Naive thymus-derived CD4-positive, alpha-beta T cell (primary cell): ENCODE measurements around the gene PALLD. TPM values are rescaled to one million over a fixed set of nuclear protein-coding genes. Genes with fewer than 3 reads are reported as not detected.

ENCODE experiments used
- ATAC-seq: fragments of 150-1000 bp; cut with Tn5 transposase; 2 replicates; pipeline ENCODE4 v1.10.0; 2021; ENCODE audit warnings: mild to moderate bottlenecking, moderate library complexity
- CTCF ChIA-PET: fragments of 350-600 bp; sonication (Branson Sonifier 250); formaldehyde crosslinking; loops from one replicate; lab custom pipeline; 2021; ENCODE audit warnings: antibody characterized with exemption; lab: Charles Lee
- POLR2A ChIA-PET: fragments of 350-600 bp; sonication (Branson Sonifier 250); formaldehyde crosslinking; loops from one replicate; lab custom pipeline; 2021; ENCODE audit warnings: antibody characterized with exemption, inconsistent platforms; lab: Charles Lee
- DNase-seq, 9 donors: peaks; one replicate each; pipeline versions ENCODE4 v3.0.0 to v3.0.0-alpha.2; 2020 to 2022; ENCODE audit warnings: mixed read lengths in 1 of 9
- H3K27ac ChIP-seq: one replicate; pipeline ENCODE4 v1.7.0; 2013; ENCODE audit warnings: mild to moderate bottlenecking, low read depth, low read length, moderate library complexity
- H3K27me3 ChIP-seq, 2 donors: one replicate each; pipeline ENCODE4 v1.7.0; 2013; ENCODE audit warnings: low read length in 2 of 2, mild to moderate bottlenecking in 2 of 2, moderate library complexity in 2 of 2; ENCODE audit not compliant: control insufficient read depth in 2 of 2, insufficient read depth in 2 of 2
- H3K36me3 ChIP-seq, 3 experiments: 1 replicate in 2 of 3; 2 replicates in 1 of 3; pipeline ENCODE4 v1.7.0; 2013; ENCODE audit warnings: low read length in 3 of 3, mild to moderate bottlenecking in 3 of 3, moderate library complexity in 1 of 3; ENCODE audit not compliant: insufficient read depth in 3 of 3, control insufficient read depth in 2 of 3
- H3K4me1 ChIP-seq, 2 donors: one replicate each; pipeline ENCODE4 v1.7.0; 2013; ENCODE audit warnings: low read length in 2 of 2, mild to moderate bottlenecking in 2 of 2, moderate library complexity in 1 of 2; ENCODE audit not compliant: control insufficient read depth in 2 of 2, insufficient read depth in 2 of 2
- H3K4me3 ChIP-seq: 2 replicates; pipeline ENCODE4 v1.7.0; 2013; ENCODE audit warnings: mild to moderate bottlenecking, low read length
- H3K9me3 ChIP-seq, 3 experiments: 1 replicate in 2 of 3; 2 replicates in 1 of 3; pipeline ENCODE4 v1.7.0; 2013; ENCODE audit warnings: low read length in 3 of 3; ENCODE audit not compliant: control insufficient read depth in 2 of 3
- H3K27ac Mint-ChIP-seq, 9 donors: one replicate each; pipeline ENCODE4 v1.8.0; 2020 to 2022; ENCODE audit warnings: mixed read lengths in 9 of 9, mild to moderate bottlenecking in 8 of 9, moderate library complexity in 5 of 9, inconsistent platforms in 2 of 9
- H3K27me3 Mint-ChIP-seq, 5 donors: one replicate each; pipeline ENCODE4 v1.8.0; 2021 to 2022; ENCODE audit warnings: mixed read lengths in 5 of 5, mild to moderate bottlenecking in 1 of 5
- H3K36me3 Mint-ChIP-seq, 5 donors: one replicate each; pipeline ENCODE4 v1.8.0; 2020 to 2022; ENCODE audit warnings: mixed read lengths in 5 of 5, mild to moderate bottlenecking in 3 of 5, inconsistent platforms in 1 of 5
- H3K4me1 Mint-ChIP-seq, 7 donors: one replicate each; pipeline ENCODE4 v1.8.0; 2020 to 2022; ENCODE audit warnings: mixed read lengths in 7 of 7, mild to moderate bottlenecking in 3 of 7, inconsistent platforms in 1 of 7
- H3K4me3 Mint-ChIP-seq, 10 donors: one replicate each; pipeline ENCODE4 v1.8.0; 2020 to 2022; ENCODE audit warnings: mild to moderate bottlenecking in 10 of 10, mixed read lengths in 10 of 10, moderate library complexity in 6 of 10, inconsistent platforms in 2 of 10
- H3K9me3 Mint-ChIP-seq, 11 donors: one replicate each; pipeline ENCODE4 v1.8.0; 2020 to 2022; ENCODE audit warnings: mixed read lengths in 11 of 11, mild to moderate bottlenecking in 4 of 11, inconsistent platforms in 1 of 11, moderate library complexity in 1 of 11
- intact Hi-C, 2 donors: fragments of 100-400 bp; cut with micrococcal nuclease; formaldehyde crosslinking; loops; one replicate each; pipeline ENCODE4 v1.15.1; 2023
- polyA plus RNA-seq, 2 donors: library from polyadenylated mRNA; unstranded; fragments of 300-500 nt; fragmentation: Illumina TruSeq; gene quantifications; one replicate each; pipeline ENCODE4 v1.2.3, GENCODE V29; 2021
- total RNA-seq, 6 experiments: library from RNA in 5 of 6; stranded (reverse) in 5 of 6; gene quantifications; 1 replicate in 5 of 6; 2 replicates in 1 of 6; pipeline ENCODE4 v1.2.3 and lab custom pipeline; 2021 to 2026

PALLD gene
- total and polyA plus RNA-seq, 7 experiments from 2014 or later, result 0.51 to 11.9 (median 0.76) TPM

DNA sequence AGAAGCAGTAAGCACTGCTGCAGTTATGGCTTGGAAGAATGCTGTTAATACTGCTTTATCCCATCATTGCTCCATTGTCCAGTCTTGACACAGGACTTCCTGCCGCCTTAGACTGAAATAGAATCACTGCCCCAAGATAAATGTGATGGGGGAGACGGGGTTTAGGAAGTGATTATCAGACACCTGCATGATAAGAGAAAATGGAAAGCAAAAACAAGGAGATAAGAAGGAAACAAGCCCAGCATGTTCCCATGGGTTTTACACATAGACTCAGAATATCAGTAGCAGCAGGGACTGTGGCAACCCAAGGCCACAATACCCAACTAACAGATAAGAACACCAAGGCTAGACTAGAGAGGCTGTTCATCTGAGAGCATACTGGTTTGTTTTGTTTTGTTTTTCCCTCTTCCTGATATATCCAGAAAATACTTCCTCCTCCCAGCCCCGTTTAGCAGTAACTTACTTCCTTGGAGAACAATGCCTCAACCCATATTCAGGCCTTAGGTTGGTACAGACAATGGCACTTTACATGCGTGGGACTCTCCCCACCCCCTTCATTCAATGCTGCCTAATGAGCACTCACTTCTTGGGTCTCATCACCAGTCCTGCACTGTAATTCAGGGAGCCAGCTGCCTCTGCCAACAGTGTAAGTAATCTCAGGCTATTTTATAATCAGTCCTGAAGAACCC lies 280.6 kb downstream of the PALLD start:
- no peak overlapping the region for H3K27ac Mint-ChIP-seq
- no peaks in the 10 kb centered on the region for H3K27me3 ChIP-seq
- intact Hi-C loops, result no loop called here

DNA sequence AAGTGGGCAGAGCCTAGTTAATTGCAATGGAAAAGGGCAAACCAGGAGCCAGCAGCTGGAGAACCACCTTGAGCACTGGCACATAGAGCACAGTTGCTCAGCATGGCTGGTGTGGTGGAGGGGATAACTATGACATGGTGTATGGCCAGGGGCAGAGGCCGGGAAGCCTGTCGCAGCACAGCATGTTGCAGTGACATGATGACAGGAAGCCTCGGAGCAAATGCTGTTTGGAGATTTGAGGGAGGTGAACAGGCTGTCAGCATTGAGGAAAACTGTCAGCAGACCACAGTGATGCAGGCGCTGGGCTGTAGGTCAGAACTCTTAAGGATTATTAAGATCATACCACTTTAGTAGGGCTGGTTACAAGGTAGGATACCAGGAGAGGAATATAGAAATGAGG lies 284.5 kb downstream of the PALLD start:
- no peak for DNase-seq
- no peaks in the 10 kb centered on the region for H3K4me1 ChIP-seq
- Mint-ChIP-seq H3K9me3 (peaks cover 0 to 12% (median 3%) of the 10 kb centered on the region in 11 donors), H3K27me3 (peaks cover 14 to 29% (median 21%) of the 10 kb centered on the region in 5 donors), H3K4me1 (no peaks in the 10 kb centered on the region), H3K36me3 (no peaks in the 10 kb centered on the region), H3K4me3 (no peak overlapping the region), H3K27ac (no peak overlapping the region)
- H3K9me3 ChIP-seq, result no peaks in the 10 kb centered on the region
- no peak overlapping the region for H3K4me3 ChIP-seq
- intact Hi-C loops, result no loop called here
- ChIA-PET CTCF (interaction anchor here (0.7 kb wide), 1 partner anchor 73 kb away, joined by 3 read pairs; no protein-coding TSS in a partner anchor), POLR2A (no interaction called here)
- H3K27ac ChIP-seq, result no peak overlapping the region
- ATAC-seq, result no peak
- no peaks in the 10 kb centered on the region for H3K36me3 ChIP-seq
- H3K27me3 ChIP-seq, result no peaks in the 10 kb centered on the region

More for the DNA sequence above, 280.6 kb downstream of the PALLD start:
- no peaks in the 10 kb centered on the region for H3K4me1 ChIP-seq
- Mint-ChIP-seq H3K36me3 (no peaks in the 10 kb centered on the region), H3K27me3 (peaks cover 15 to 29% (median 21%) of the 10 kb centered on the region in 5 donors), H3K4me1 (no peaks in the 10 kb centered on the region), H3K4me3 (no peak overlapping the region), H3K9me3 (peaks cover 2 to 27% (median 8%) of the 10 kb centered on the region in 11 donors)
- CTCF ChIA-PET, result no interaction called here
- no peak for DNase-seq
- no peak overlapping the region for H3K4me3 ChIP-seq
- no peaks in the 10 kb centered on the region for H3K36me3 ChIP-seq
- no peak overlapping the region for H3K27ac ChIP-seq
- ATAC-seq, result no peak
- no peaks in the 10 kb centered on the region for H3K9me3 ChIP-seq
- POLR2A ChIA-PET, result no interaction called here

DNA sequence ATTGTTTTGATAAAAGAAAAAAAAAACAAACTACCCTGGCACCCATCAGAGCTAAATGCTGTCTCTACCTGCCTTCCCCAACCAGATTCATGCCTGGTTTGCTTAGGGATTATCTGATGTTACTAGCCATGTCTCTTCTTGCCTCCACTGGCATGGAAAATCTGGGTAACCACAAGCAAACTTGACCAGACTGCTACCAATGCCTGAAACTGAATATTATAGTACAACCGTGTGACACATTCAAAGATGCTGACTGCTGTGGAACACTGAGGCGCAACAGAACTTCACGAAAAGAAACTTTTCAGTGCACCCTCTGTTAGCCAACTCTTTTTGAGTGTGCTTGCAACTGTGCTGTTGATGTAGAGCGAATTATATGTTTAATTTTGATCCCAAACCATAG lies 285.1 kb downstream of the PALLD start:
- H3K27me3 ChIP-seq, result no peaks in the 10 kb centered on the region
- ATAC-seq (no peak), DNase-seq (no peak)
- no peaks in the 10 kb centered on the region for H3K4me1 Mint-ChIP-seq
- ChIA-PET POLR2A (no interaction called here), CTCF (interaction anchor here (0.7 kb wide), 1 partner anchor 72 kb away, joined by 3 read pairs; no protein-coding TSS in a partner anchor)
- H3K27ac Mint-ChIP-seq, result no peak overlapping the region
- intact Hi-C loops, result no loop called here
- H3K9me3 ChIP-seq, result no peaks in the 10 kb centered on the region
- no peak overlapping the region for H3K4me3 Mint-ChIP-seq
- H3K36me3 Mint-ChIP-seq, result no peaks in the 10 kb centered on the region
- no peak overlapping the region for H3K27ac ChIP-seq
- no peaks in the 10 kb centered on the region for H3K4me1 ChIP-seq
- H3K27me3 Mint-ChIP-seq, result peaks cover 12 to 29% (median 21%) of the 10 kb centered on the region in 5 donors
- peaks cover 0 to 6% (median 2%) of the 10 kb centered on the region in 11 donors for H3K9me3 Mint-ChIP-seq
- no peak overlapping the region for H3K4me3 ChIP-seq
- no peaks in the 10 kb centered on the region for H3K36me3 ChIP-seq

DNA sequence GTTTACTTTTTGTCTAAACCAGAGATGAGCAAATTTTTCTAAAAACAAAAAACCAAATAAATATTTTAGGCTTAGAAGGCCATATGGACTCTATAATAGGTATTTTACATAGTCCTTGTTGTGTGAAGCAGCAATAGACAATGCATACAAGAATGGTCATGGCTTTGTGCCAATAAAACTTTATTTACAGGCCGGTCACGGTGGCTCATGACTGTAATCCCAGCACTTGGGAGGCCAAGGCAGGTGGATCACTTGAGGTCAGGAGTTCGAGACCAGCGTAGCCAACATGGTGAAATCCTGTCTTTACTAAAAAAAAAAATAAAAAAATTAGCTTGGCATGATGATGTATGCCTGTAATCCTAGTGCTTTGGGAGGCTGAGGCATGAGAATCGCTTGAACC lies 285.6 kb downstream of the PALLD start:
- Histone ChIP-seq H3K36me3 (no peaks in the 10 kb centered on the region), H3K4me3 (no peak overlapping the region), H3K9me3 (no peaks in the 10 kb centered on the region), H3K27ac (no peak overlapping the region), H3K4me1 (no peaks in the 10 kb centered on the region), H3K27me3 (no peaks in the 10 kb centered on the region)
- H3K9me3 Mint-ChIP-seq, result peaks cover 0 to 3% (median 0%) of the 10 kb centered on the region in 11 donors
- no peak overlapping the region for H3K27ac Mint-ChIP-seq
- peaks cover 11 to 29% (median 19%) of the 10 kb centered on the region in 5 donors for H3K27me3 Mint-ChIP-seq
- no peaks in the 10 kb centered on the region for H3K36me3 Mint-ChIP-seq
- no peaks in the 10 kb centered on the region for H3K4me1 Mint-ChIP-seq
- ATAC-seq (no peak), DNase-seq (no peak)
- POLR2A ChIA-PET, result no interaction called here
- H3K4me3 Mint-ChIP-seq, result no peak overlapping the region
- intact Hi-C loops, result no loop called here
- CTCF ChIA-PET, result no interaction called here

DNA sequence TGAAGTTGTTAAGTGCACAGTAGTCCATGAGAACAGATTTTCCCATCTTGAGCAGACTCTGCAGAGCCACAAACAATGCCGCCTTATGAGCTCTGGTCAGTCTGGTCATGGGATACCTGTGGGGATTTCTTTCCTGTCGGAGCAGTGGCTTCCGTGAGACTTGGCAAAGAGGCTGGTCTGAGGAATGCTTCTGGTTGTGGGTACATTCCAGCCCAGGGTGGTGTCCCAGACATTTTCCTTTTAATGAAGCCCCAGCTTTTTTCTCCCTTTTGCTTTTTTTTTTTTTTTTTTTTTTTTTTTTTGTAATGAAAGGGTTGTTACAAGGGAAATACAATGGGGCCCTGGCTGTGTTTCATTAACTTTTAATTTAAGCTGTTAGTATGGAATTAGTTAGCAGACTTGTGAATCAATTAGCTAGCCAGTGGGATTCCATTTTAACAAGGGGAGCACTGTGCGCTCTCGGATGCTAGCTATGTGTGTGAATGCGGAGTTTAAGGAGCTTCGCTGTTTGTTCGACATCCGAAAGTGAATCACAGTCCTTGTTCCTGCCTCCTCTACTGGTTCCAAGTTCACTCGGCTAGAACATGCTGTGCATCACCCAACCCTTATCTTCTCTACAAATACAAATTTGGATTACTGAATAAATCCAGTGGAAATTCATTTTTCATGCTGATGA lies 288.1 kb downstream of the PALLD start:
- Histone ChIP-seq H3K27ac (no peak overlapping the region), H3K27me3 (no peaks in the 10 kb centered on the region), H3K36me3 (no peaks in the 10 kb centered on the region), H3K4me3 (no peak overlapping the region), H3K4me1 (no peaks in the 10 kb centered on the region), H3K9me3 (no peaks in the 10 kb centered on the region)
- Mint-ChIP-seq H3K9me3 (no peaks in the 10 kb centered on the region), H3K4me1 (no peaks in the 10 kb centered on the region), H3K27ac (no peak overlapping the region), H3K27me3 (peaks cover 10 to 27% (median 19%) of the 10 kb centered on the region in 5 donors), H3K4me3 (no peak overlapping the region), H3K36me3 (no peaks in the 10 kb centered on the region)
- DNase-seq (no peak), ATAC-seq (no peak)
- ChIA-PET POLR2A (no interaction called here), CTCF (no interaction called here)
- intact Hi-C loops, result no loop called here

DNA sequence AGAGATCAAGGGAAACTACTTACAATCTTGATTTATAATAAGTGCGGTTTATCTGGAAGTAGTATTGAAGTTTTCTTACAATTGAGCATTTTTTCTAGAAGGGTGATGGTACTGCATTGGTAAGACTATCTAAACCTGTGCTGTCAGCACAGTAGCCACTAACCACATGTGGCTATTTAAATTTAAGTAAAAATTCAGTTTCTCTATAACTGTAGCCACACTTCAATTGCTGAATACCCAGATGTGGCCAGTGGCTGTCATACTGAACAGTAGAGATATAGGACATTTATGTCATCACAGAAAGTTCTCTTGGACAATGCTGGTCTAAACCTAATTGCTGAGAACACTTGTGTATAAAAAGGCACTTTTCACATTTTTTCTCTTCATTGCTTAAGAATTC lies 290.5 kb downstream of the PALLD start:
- POLR2A ChIA-PET, result no interaction called here
- no peak overlapping the region for H3K4me3 Mint-ChIP-seq
- no peaks in the 10 kb centered on the region for H3K9me3 Mint-ChIP-seq
- ATAC-seq (no peak), DNase-seq (no peak)
- no peaks in the 10 kb centered on the region for H3K9me3 ChIP-seq
- no peak overlapping the region for H3K27ac Mint-ChIP-seq
- no peaks in the 10 kb centered on the region for H3K27me3 ChIP-seq
- no peaks in the 10 kb centered on the region for H3K36me3 ChIP-seq
- no peaks in the 10 kb centered on the region for H3K4me1 ChIP-seq
- intact Hi-C loops, result no loop called here
- no peaks in the 10 kb centered on the region for H3K36me3 Mint-ChIP-seq
- H3K27ac ChIP-seq, result no peak overlapping the region
- no peak overlapping the region for H3K4me3 ChIP-seq
- peaks cover 7 to 16% (median 9%) of the 10 kb centered on the region in 5 donors for H3K27me3 Mint-ChIP-seq
- H3K4me1 Mint-ChIP-seq, result peaks cover 0 to 4% (median 0%) of the 10 kb centered on the region in 7 donors
- CTCF ChIA-PET, result no interaction called here
